ENCODE results near the gene MAP7.

GRCh38 chr6:136582711-136583471 lies 32.7 kb upstream of the MAP7 start:
- TF ChIP-seq EZH2 (IDR thresholded peaks at IDR 0.05; ENCODE audit: low read depth, unreplicated experiment) = no peak
- TF ChIP-seq ZNF462 (CRISPR knock-in tag; IDR thresholded peaks at IDR 0.05) = no peak
- TF ChIP-seq, protein P1, sequence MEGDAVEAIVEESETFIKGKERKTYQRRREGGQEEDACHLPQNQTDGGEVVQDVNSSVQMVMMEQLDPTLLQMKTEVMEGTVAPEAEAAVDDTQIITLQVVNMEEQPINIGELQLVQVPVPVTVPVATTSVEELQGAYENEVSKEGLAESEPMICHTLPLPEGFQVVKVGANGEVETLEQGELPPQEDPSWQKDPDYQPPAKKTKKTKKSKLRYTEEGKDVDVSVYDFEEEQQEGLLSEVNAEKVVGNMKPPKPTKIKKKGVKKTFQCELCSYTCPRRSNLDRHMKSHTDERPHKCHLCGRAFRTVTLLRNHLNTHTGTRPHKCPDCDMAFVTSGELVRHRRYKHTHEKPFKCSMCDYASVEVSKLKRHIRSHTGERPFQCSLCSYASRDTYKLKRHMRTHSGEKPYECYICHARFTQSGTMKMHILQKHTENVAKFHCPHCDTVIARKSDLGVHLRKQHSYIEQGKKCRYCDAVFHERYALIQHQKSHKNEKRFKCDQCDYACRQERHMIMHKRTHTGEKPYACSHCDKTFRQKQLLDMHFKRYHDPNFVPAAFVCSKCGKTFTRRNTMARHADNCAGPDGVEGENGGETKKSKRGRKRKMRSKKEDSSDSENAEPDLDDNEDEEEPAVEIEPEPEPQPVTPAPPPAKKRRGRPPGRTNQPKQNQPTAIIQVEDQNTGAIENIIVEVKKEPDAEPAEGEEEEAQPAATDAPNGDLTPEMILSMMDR (conservative IDR thresholded peaks at IDR 0.05; ENCODE audit: low read depth in 2 of 2) = peak; percentile 43 to 73
